GM12878 (cell line): ENCODE data around the gene LEF1. TPM values are rescaled to one million over a fixed set of nuclear protein-coding genes. Genes with fewer than 3 reads are reported as not detected.

Experiments used
- ATAC-seq: fragments of 200-7000 bp; cut with Tn5 transposase; 3 replicates; pipeline ENCODE4 v1.9.1; 2020; ENCODE audit warnings: mild to moderate bottlenecking, moderate library complexity
- BruUV-seq: library from RNA; stranded (reverse); fragments of 400-500 nt; replicated peaks from 2 replicates; lab custom pipeline; 2021; lab: Mats Ljungman, UMichigan
- CTCF ChIA-PET: fragments of 300-600 bp; sonication (Branson Sonifier 250); formaldehyde crosslinking; extraction: SDS; loops from one replicate; lab custom pipeline; 2021; ENCODE audit warnings: inconsistent platforms; lab: Yijun Ruan, JAX
- POLR2A ChIA-PET: fragments of 350-600 bp; formaldehyde crosslinking; extraction: SDS; loops from one replicate; lab custom pipeline; 2021; ENCODE audit warnings: inconsistent platforms; lab: Charles Lee
- RAD21 ChIA-PET: fragments of 300-600 bp; sonication (Branson Sonifier 250); formaldehyde crosslinking; loops from one replicate; lab custom pipeline; 2023; ENCODE audit warnings: antibody characterized with exemption; ENCODE audit not compliant: unreplicated experiment; lab: Charles Lee
- SMC1A ChIA-PET: fragments of 300-600 bp; sonication (Branson Sonifier 250); formaldehyde crosslinking; loops from one replicate; lab custom pipeline; 2023; ENCODE audit not compliant: unreplicated experiment, uncharacterized antibody; lab: Charles Lee
- DNase-seq: peaks from one replicate; pipeline ENCODE4 v3.0.0-alpha.2; 2011; ENCODE audit warnings: low read depth, low spot score
- FAIRE-seq: peaks from 3 replicates; lab custom pipeline; 2011; peaks lifted over from hg19 to GRCh38; lab: Jason Lieb, UNC
- H2AFZ ChIP-seq: 2 replicates; pipeline ENCODE4 v1.6.0; 2011; ENCODE audit warnings: low read depth, low read length, control low read depth; ENCODE audit not compliant: control insufficient read depth
- H3K27ac ChIP-seq: 2 replicates; pipeline ENCODE4 v1.5.1; 2011; ENCODE audit warnings: control low read depth; ENCODE audit not compliant: control insufficient read depth, insufficient read depth
- H3K27me3 ChIP-seq, 2 experiments: replicated peaks in 1 of 2; 2 replicates each; pipeline versions ENCODE4 v1.6.0 to v1.6.1; 2011; ENCODE audit warnings: low read length in 1 of 2; ENCODE audit not compliant: control insufficient read depth in 2 of 2, insufficient read depth in 2 of 2
- H3K36me3 ChIP-seq, 2 experiments: 2 replicates each; pipeline ENCODE4 v1.5.1; 2011; ENCODE audit warnings: low read length in 1 of 2; ENCODE audit not compliant: control insufficient read depth in 2 of 2, insufficient read depth in 2 of 2
- H3K4me1 ChIP-seq: 2 replicates; pipeline ENCODE4 v1.6.1; 2011; ENCODE audit warnings: mild to moderate bottlenecking, low read length, moderate library complexity, mixed read lengths; ENCODE audit not compliant: control insufficient read depth, insufficient read depth
- H3K4me2 ChIP-seq: 2 replicates; pipeline ENCODE4 v1.6.0; 2011; ENCODE audit warnings: control low read depth; ENCODE audit not compliant: control insufficient read depth, insufficient read depth
- H3K4me3 ChIP-seq: fragments of 200-600 bp; sonication (generic); 2 replicates; pipeline ENCODE4 v1.5.1; 2016
- H3K79me2 ChIP-seq: 2 replicates; pipeline ENCODE4 v1.6.0; 2011; ENCODE audit warnings: low read length; ENCODE audit not compliant: control insufficient read depth, insufficient read depth
- H3K9ac ChIP-seq: 2 replicates; pipeline ENCODE4 v1.8.0; 2011; ENCODE audit warnings: low read length, control low read depth, mixed read lengths; ENCODE audit not compliant: control insufficient read depth, insufficient read depth
- H3K9me3 ChIP-seq: replicated peaks from 3 replicates; pipeline ENCODE4 v1.5.1; 2011; ENCODE audit warnings: mild to moderate bottlenecking, low read length; ENCODE audit not compliant: control insufficient read depth, insufficient read depth
- H4K20me1 ChIP-seq: 2 replicates; pipeline ENCODE4 v1.6.0; 2011; ENCODE audit not compliant: control insufficient read depth, insufficient read depth
- ASH2L ChIP-seq: fragments of 300-600, 200-600 bp; sonication (generic); IDR thresholded peaks from 2 replicates; pipeline ENCODE4 v1.6.1; 2017; ENCODE audit warnings: low read depth, mild to moderate bottlenecking, borderline replicate concordance
- CREB1 ChIP-seq: IDR thresholded peaks from 2 replicates; pipeline ENCODE4 v1.6.1; 2012; ENCODE audit warnings: low read depth, mild to moderate bottlenecking, inconsistent platforms
- ESRRA ChIP-seq: IDR thresholded peaks from 2 replicates; pipeline ENCODE4 v1.6.1; 2012; ENCODE audit warnings: mild to moderate bottlenecking, low read length, improper control_type of control experiment
- FOS ChIP-seq: IDR thresholded peaks from 3 replicates; pipeline ENCODE4 v1.6.1; 2011; ENCODE audit warnings: borderline replicate concordance; ENCODE audit not compliant: insufficient read length; ENCODE audit errors: extremely low read depth
- JUND ChIP-seq: IDR thresholded peaks from 2 replicates; pipeline ENCODE4 v1.6.1; 2012; ENCODE audit warnings: low read depth, mild to moderate bottlenecking, low read length, improper control_type of control experiment, moderate library complexity
- KDM1A ChIP-seq: fragments of 200-600 bp; sonication (generic); IDR thresholded peaks from 2 replicates; pipeline ENCODE4 v1.6.1; 2016; ENCODE audit warnings: borderline replicate concordance
- MEF2B ChIP-seq: fragments of 450-650 bp; IDR thresholded peaks from 2 replicates; pipeline ENCODE4 v1.6.1; 2018; ENCODE audit warnings: mild to moderate bottlenecking, moderate library complexity; ENCODE audit not compliant: partially characterized antibody, poor library complexity, severe bottlenecking
- NBN ChIP-seq: fragments of 450-650 bp; IDR thresholded peaks from 2 replicates; pipeline ENCODE4 v1.6.1; 2016
- RBBP5 ChIP-seq: fragments of 200-600 bp; sonication (generic); conservative IDR thresholded peaks from 2 replicates; pipeline ENCODE4 v1.6.1; 2016
- RFX5 ChIP-seq: IDR thresholded peaks from 2 replicates; pipeline ENCODE4 v1.6.1; 2011; ENCODE audit warnings: low read depth, low read length, improper control_type of control experiment
- TCF7 ChIP-seq: IDR thresholded peaks from 2 replicates; pipeline ENCODE4 v1.6.1; 2014; ENCODE audit warnings: antibody characterized with exemption, borderline replicate concordance
- WRNIP1 ChIP-seq: IDR thresholded peaks from 2 replicates; pipeline ENCODE4 v1.6.1; 2011; ENCODE audit warnings: low read depth, low read length, improper control_type of control experiment, borderline replicate concordance
- ZZZ3 ChIP-seq: IDR thresholded peaks from 2 replicates; pipeline ENCODE4 v1.6.1; 2011; ENCODE audit warnings: low read depth; ENCODE audit not compliant: control insufficient read depth, insufficient read length
- WGBS: methylation state at CpG from one replicate; pipeline ENCODE4 v1.1.6; 2016; ENCODE audit warnings: low lambda C conversion rate; ENCODE audit not compliant: insufficient replicate concordance, insufficient coverage; ENCODE audit errors: missing lambda C conversion rate; 5-methylcytosine and 5-hydroxymethylcytosine counted together
- in situ Hi-C: fragments of 300-500 bp; cut with MboI; formaldehyde crosslinking; loops from 9 replicates; pipeline ENCODE4 v1.14.3; 2018; ENCODE audit warnings: mixed read lengths
- intact Hi-C: fragments of 100-400 bp; cut with micrococcal nuclease; formaldehyde crosslinking; loops from one replicate; pipeline ENCODE4 v1.14.2; 2022; ENCODE audit not compliant: unreplicated experiment
- polyA plus RNA-seq, 11 experiments: library from polyadenylated mRNA; depleted of rRNA in 4 of 11; unstranded in 6 of 11; stranded (reverse) in 5 of 11; fragments of >200 nt; fragmentation: Nextera tagmentation in 4 of 11; fragmentation: Illumina TruSeq in 1 of 11; extraction: Ambion mirVana in 4 of 11; extraction: Trizol in 1 of 11; gene quantifications; 1 replicate in 1 of 11; 2 replicates in 10 of 11; pipeline versions ENCODE4 v1.2.1 to v1.2.3, GENCODE V29; 2011 to 2016; ENCODE audit warnings: inconsistent platforms in 2 of 11, missing spikeins in 2 of 11, low read depth in 1 of 11
- total RNA-seq, 4 experiments: library from RNA; depleted of rRNA in 3 of 4; stranded (reverse); fragments of >200 nt in 3 of 4; fragmentation: Illumina TruSeq in 1 of 4; extraction: Trizol in 1 of 4; gene quantifications; 2 replicates each; pipeline versions ENCODE4 v1.2.1 to v1.2.3, GENCODE V29; 2013 to 2021
- TF ChIP-seq, protein P1 (sequence below), 3 experiments: IDR thresholded peaks in 2 of 3; conservative IDR thresholded peaks in 1 of 3; 2 replicates each; pipeline ENCODE4 v1.5.1; 2011; ENCODE audit warnings: low read depth in 3 of 3, low read length in 3 of 3, mild to moderate bottlenecking in 3 of 3, control low read depth in 2 of 3, moderate library complexity in 2 of 3, inconsistent platforms in 1 of 3, mixed read lengths in 1 of 3; ENCODE audit not compliant: control insufficient read depth in 2 of 3, insufficient read depth in 1 of 3; ENCODE audit errors: extremely low read depth in 1 of 3
- TF ChIP-seq, protein P2 (sequence below): IDR thresholded peaks from 2 replicates; pipeline ENCODE4 v1.6.1; 2012; ENCODE audit warnings: low read depth, low read length, improper control_type of control experiment
- TF ChIP-seq, protein P3 (sequence below): IDR thresholded peaks from 2 replicates; pipeline ENCODE4 v1.6.1; 2011; ENCODE audit warnings: borderline replicate concordance, low read depth, mild to moderate bottlenecking, moderate library complexity, mixed read lengths, low read length; ENCODE audit not compliant: insufficient read depth; ENCODE audit errors: extremely low read length
- TF ChIP-seq, protein P4 (sequence below): IDR thresholded peaks from 2 replicates; pipeline ENCODE4 v1.6.1; 2011; ENCODE audit warnings: mild to moderate bottlenecking, low read depth, low read length, moderate library complexity; ENCODE audit not compliant: insufficient replicate concordance
- TF ChIP-seq, protein P5 (sequence below): fragments of 450-650 bp; IDR thresholded peaks from 2 replicates; pipeline ENCODE4 v1.6.1; 2016; ENCODE audit warnings: mild to moderate bottlenecking

LEF1 gene
- total and polyA plus RNA-seq, 10 of the 15 experiments (the other 5 are each of a cell fraction or from before 2014, with no cell fraction given), result 10.2 to 38.1 (median 19.5) TPM

DNA sequence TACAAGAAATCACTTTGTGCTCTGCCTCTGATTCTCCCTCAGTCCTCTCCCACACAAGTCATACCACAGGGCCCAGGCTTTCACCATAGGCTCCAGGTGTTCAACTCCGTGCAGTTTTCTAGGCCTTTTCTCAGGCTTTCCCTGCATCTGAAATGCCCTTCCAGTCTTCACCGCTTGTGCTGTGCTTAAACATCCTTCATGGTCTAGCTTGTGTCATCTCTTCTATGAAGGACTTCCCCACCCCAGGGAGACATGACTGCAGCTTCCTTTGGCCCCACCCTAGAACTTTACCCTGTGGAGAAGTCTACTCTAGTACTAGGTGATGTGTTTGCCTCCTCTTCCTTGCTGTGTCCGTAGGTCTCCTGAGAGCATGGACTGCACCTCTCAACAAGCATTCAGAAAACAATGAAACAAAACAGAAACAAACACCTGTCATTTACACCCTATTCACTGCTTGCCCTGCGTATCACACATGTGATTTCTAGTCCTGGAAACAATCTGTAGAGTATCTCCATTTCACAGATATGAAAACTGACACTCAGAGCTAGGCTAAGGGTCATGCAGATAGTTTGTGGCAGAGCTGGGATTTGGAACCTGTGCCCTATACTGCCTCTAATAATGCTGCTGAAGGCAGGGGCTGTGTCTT is 22.7 kb upstream of the LEF1 start (continued):
- TF ChIP-seq, protein P1, sequence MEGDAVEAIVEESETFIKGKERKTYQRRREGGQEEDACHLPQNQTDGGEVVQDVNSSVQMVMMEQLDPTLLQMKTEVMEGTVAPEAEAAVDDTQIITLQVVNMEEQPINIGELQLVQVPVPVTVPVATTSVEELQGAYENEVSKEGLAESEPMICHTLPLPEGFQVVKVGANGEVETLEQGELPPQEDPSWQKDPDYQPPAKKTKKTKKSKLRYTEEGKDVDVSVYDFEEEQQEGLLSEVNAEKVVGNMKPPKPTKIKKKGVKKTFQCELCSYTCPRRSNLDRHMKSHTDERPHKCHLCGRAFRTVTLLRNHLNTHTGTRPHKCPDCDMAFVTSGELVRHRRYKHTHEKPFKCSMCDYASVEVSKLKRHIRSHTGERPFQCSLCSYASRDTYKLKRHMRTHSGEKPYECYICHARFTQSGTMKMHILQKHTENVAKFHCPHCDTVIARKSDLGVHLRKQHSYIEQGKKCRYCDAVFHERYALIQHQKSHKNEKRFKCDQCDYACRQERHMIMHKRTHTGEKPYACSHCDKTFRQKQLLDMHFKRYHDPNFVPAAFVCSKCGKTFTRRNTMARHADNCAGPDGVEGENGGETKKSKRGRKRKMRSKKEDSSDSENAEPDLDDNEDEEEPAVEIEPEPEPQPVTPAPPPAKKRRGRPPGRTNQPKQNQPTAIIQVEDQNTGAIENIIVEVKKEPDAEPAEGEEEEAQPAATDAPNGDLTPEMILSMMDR (IDR thresholded peaks at IDR 0.05 in 2 of 3, conservative IDR thresholded peaks at IDR 0.05 in 1 of 3; ENCODE audit: control insufficient read depth in 2 of 3, extremely low read depth in 1 of 3, insufficient read depth in 1 of 3, low read depth in 3 of 3, low read length in 3 of 3), result no peak
- TF ChIP-seq FOS, result no peak
- TF ChIP-seq RFX5, result no peak
- no peak for TF ChIP-seq RBBP5
- no peak for TF ChIP-seq MEF2B
- no peak for TF ChIP-seq TCF7
- no peak for TF ChIP-seq KDM1A
- TF ChIP-seq, protein P2, sequence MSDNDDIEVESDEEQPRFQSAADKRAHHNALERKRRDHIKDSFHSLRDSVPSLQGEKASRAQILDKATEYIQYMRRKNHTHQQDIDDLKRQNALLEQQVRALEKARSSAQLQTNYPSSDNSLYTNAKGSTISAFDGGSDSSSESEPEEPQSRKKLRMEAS, result no peak
- TF ChIP-seq JUND, result no peak
- TF ChIP-seq NBN, result no peak

DNA sequence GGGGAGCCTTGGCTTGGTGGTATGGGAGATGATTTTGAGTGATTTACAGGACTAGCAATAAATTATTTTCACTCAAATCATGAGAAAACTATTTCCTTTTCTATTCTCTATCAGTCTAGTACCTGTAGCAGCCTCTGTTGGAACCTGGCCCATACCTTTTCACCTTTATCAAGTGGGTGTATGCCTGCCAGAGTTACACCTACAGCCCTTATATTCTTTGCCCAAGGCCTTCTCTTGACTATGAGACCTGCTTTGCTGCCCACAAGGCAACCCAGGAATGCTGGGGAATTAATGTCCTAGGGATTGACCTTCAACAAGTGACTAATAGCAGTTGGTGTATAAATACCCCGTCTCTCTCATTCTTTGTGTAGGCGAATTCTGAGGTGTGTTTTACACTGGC is 20.0 kb upstream of the LEF1 start:
- ATAC-seq (no peak), DNase-seq (no peak), FAIRE-seq (no peak)
- SMC1A ChIA-PET, result no interaction called here
- in situ Hi-C loops, result no loop called here
- Histone ChIP-seq H3K4me2 (no peak overlapping the region), H3K27me3 (no peaks in the 10 kb centered on the region), H2AFZ (no peak overlapping the region), H3K79me2 (no peaks in the 10 kb centered on the region), H3K9me3 (no peaks in the 10 kb centered on the region), H4K20me1 (no peaks in the 10 kb centered on the region), H3K9ac (no peak overlapping the region), H3K4me1 (no peaks in the 10 kb centered on the region), H3K36me3 (no peaks in the 10 kb centered on the region), H3K27ac (no peak overlapping the region), H3K4me3 (no peak overlapping the region)
- WGBS, result 0% methylated on average over 2 of the region's 2 CpGs
- intact Hi-C loops, result loop anchor here (10.0 kb wide), 1 partner anchor 376 kb away; no protein-coding TSS in a partner anchor
- BruUV-seq, result no TSS peak
- RAD21 ChIA-PET, result no interaction called here
- POLR2A ChIA-PET, result no interaction called here
- CTCF ChIA-PET, result no interaction called here
- TF ChIP-seq, protein P3, sequence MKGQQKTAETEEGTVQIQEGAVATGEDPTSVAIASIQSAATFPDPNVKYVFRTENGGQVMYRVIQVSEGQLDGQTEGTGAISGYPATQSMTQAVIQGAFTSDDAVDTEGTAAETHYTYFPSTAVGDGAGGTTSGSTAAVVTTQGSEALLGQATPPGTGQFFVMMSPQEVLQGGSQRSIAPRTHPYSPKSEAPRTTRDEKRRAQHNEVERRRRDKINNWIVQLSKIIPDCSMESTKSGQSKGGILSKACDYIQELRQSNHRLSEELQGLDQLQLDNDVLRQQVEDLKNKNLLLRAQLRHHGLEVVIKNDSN, result no peak
- TF ChIP-seq WRNIP1 (no peak), ZZZ3 (no peak), CREB1 (no peak), ASH2L (no peak), ESRRA (no peak)
- TF ChIP-seq, protein P4, sequence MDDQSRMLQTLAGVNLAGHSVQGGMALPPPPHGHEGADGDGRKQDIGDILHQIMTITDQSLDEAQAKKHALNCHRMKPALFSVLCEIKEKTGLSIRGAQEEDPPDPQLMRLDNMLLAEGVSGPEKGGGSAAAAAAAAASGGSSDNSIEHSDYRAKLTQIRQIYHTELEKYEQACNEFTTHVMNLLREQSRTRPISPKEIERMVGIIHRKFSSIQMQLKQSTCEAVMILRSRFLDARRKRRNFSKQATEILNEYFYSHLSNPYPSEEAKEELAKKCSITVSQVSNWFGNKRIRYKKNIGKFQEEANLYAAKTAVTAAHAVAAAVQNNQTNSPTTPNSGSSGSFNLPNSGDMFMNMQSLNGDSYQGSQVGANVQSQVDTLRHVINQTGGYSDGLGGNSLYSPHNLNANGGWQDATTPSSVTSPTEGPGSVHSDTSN, result no peak
- TF ChIP-seq, protein P5, sequence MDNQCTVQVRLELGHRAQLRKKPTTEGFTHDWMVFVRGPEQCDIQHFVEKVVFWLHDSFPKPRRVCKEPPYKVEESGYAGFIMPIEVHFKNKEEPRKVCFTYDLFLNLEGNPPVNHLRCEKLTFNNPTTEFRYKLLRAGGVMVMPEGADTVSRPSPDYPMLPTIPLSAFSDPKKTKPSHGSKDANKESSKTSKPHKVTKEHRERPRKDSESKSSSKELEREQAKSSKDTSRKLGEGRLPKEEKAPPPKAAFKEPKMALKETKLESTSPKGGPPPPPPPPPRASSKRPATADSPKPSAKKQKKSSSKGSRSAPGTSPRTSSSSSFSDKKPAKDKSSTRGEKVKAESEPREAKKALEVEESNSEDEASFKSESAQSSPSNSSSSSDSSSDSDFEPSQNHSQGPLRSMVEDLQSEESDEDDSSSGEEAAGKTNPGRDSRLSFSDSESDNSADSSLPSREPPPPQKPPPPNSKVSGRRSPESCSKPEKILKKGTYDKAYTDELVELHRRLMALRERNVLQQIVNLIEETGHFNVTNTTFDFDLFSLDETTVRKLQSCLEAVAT, result no peak
